HT-29 (cell line): ENCODE measurements around the gene PGA4. TPM values are rescaled to one million over a fixed set of nuclear protein-coding genes. Genes with fewer than 3 reads are reported as not detected.
"Not testable (repeated sequence)": the region's sequence is repeated elsewhere in the genome, so short reads cannot be mapped to it uniquely, and the experiment has no call there.

Experiments used
- DNase-seq: peaks from one replicate; pipeline ENCODE4 v3.0.0-alpha.2; 2015; ENCODE audit warnings: low spot score
- total RNA-seq: library from RNA; depleted of rRNA; stranded (reverse); fragments of >200 nt; shearing (Covaris generic); gene quantifications from 2 replicates; pipeline ENCODE4 v1.2.3, GENCODE V29; 2014

PGA4 gene
- total RNA-seq, 1 experiment from 2014 or later: not detected

DNA sequence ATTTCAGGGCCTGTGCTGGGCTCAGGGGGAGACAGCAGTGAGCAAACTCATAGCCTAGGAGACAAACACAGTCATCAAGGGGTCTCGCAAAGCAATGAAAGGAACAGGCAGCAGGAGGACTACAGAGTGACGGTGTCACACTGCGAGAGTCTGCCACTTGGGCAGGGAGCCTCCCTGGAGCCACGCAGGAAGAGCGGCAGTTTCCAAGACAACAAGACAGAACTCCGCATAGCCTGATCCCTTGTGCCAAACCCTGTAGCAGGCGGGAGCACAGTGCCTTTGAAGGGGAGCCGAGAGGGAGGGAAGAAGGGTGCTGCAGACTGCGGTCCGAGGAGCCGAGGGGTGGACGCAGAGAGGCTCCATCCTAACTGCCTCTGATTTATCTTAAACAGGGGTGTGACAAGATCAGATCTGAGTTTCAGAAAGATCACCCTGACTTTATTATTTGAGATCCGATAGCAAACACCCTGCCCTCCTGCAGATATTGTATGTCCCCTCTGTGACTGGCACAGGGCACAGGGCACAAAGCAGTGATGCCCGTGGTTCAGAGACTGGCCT lies 17.6 kb upstream of the PGA4 start:
- not testable (repeated sequence) for DNase-seq

DNA sequence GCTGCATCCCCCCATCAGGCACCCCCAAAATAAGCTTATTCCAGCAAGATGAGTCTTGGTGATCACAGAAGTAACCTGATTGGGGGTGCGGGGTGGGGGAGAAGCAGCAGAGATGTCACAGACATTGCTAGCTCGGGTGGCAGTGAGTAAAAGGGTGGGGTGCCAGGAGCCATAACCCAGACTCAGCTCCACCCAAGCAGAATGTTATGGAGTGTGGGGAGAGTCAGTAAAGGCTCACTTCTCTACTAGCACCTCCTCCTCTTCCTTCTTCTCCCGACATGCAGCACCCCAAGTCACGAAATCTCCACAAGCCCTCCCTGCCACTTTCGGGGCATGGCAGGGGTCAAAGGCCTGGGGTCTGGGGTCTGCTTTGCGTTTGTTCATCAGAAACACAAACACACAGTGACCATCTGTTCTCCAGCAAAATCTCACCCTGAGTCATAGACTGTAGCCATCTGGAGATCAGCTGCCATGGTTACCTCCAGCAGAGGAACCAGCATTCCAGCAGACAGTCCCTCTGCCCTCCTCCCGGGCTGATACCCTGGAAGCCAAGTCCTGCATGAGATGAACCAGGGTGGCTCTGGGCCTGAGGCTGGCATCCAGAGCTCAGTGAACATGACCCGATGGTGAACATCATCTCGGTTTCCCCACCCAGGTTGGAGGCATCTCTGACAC lies 14.4 kb upstream of the PGA4 start:
- DNase-seq: not testable (repeated sequence)

- not testable (repeated sequence) for DNase-seq
These were observed 11.5 kb upstream of the PGA4 start for GRCh38 chr11:61210629-61211028.

DNA sequence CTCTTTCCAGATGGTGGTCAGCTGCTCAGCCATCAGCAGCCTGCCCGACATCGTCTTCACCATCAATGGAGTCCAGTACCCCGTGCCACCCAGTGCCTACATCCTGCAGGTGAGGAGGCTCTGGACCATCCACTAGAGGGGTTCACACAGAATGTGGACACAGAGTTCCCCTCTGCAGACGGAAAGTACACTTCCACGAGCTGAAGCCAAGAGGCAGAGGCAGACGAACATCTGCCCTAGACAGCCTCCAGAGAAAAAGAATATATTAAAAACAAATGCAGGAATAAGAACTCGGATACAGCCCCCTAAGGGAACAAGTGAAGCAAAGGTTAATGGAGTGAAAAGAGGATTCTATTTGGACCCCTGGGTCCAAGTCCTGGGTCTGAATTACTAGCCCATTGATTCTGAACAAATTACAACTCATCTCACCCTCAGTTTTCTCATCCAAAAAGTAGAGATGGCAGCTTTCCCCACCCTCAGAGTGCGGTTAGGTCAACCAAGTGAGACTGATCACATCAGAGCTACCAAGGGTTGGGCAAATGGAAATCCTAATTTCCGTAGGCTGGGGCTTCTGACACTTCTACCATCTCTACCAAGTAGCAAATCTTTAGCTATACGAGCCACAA lies 10.7 kb upstream of the PGA4 start:
- not testable (repeated sequence) for DNase-seq

GRCh38 chr11:61212202-61212601 lies 9.9 kb upstream of the PGA4 start:
- not testable (repeated sequence) for DNase-seq

DNA sequence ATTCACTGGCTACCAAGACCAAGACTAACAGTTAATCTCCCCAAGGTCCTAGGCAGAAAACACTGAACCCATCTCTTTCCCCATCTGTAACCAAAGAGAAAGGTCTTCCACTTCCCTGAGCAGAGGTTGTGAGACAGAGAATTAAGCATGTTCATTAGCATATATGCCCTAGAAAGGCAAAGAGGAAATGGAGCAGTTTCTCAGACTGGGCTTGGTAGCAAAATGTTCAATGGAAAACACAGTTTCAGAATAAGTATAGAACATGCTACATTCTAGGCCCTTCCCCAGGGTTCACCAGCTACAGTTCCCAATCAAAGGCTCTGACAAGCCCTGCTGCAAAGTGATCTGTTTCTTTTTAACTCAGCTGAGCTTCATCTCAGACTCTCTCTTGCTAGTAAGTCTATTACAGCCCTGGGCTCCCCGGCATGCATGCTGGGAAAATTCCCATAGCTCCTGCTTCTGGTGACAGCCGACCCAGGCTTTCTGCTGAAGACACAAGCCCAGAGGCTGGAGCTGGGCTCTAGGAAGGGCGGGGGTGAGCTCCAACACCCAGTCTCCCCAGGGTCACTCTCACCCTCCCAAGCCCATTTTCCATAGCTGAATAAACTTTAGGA lies 8.3 kb upstream of the PGA4 start:
- DNase-seq: not testable (repeated sequence)

- DNase-seq: not testable (repeated sequence)
These were observed 3.8 kb upstream of the PGA4 start for GRCh38 chr11:61218306-61218705.

DNA sequence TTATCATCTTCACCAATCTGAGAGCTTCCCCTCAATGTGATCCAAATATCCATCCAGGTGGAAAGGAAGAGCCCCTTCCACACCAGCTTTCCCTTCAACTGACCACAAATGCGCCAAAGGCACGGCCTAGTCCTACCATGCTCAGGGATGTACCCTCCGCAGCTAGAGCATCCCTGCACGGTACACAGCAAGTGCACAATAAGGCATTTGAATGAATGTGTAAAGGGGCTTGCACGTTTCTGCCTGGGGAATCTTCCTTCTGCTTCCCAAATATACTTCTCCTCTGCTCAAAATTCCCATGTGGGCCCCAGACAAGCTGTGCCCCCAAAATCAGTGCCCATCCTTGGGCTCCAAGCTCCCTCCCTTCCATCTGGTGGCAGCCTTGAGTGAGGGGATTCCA lies 3.1 kb upstream of the PGA4 start:
- not testable (repeated sequence) for DNase-seq

GRCh38 chr11:61222692-61223091 lies 545 bp downstream of the PGA4 start:
- DNase-seq: not testable (repeated sequence)

DNA sequence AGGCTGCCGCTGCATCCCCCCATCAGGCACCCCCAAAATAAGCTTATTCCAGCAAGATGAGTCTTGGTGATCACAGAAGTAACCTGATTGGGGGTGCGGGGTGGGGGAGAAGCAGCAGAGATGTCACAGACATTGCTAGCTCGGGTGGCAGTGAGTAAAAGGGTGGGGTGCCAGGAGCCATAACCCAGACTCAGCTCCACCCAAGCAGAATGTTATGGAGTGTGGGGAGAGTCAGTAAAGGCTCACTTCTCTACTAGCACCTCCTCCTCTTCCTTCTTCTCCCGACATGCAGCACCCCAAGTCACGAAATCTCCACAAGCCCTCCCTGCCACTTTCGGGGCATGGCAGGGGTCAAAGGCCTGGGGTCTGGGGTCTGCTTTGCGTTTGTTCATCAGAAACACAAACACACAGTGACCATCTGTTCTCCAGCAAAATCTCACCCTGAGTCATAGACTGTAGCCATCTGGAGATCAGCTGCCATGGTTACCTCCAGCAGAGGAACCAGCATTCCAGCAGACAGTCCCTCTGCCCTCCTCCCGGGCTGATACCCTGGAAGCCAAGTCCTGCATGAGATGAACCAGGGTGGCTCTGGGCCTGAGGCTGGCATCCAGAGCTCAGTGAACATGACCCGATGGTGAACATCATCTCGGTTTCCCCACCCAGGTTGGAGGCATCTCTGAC lies 4.5 kb downstream of the PGA4 start:
- DNase-seq: not testable (repeated sequence)

DNA sequence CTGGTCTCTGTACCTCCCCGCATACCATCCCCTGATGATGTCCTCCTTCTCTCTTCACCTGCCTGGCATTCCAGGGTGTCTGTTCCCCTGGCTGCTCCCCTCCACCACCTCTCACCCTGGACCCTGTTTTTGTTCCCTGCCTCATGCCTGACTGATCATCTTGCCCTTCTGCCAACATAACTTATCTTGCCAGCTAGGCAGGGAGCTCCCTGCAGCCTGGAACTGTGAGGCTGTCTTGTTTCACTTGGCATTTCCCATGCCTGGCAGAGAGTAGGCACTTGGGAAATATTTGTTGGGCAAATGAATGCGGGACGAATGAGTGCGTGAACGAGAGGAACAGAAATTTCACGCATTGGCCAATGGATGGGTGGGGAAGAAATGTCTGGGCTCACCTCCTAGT lies 7.3 kb downstream of the PGA4 start:
- DNase-seq: not testable (repeated sequence)

GRCh38 chr11:61231033-61231432 lies 8.9 kb downstream of the PGA4 start:
- not testable (repeated sequence) for DNase-seq

- not testable (repeated sequence) for DNase-seq
These were observed 9.4 kb downstream of the PGA4 start for GRCh38 chr11:61231585-61231984.

DNA sequence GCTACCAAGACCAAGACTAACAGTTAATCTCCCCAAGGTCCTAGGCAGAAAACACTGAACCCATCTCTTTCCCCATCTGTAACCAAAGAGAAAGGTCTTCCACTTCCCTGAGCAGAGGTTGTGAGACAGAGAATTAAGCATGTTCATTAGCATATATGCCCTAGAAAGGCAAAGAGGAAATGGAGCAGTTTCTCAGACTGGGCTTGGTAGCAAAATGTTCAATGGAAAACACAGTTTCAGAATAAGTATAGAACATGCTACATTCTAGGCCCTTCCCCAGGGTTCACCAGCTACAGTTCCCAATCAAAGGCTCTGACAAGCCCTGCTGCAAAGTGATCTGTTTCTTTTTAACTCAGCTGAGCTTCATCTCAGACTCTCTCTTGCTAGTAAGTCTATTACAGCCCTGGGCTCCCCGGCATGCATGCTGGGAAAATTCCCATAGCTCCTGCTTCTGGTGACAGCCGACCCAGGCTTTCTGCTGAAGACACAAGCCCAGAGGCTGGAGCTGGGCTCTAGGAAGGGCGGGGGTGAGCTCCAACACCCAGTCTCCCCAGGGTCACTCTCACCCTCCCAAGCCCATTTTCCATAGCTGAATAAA lies 10.5 kb downstream of the PGA4 start:
- not testable (repeated sequence) for DNase-seq

GRCh38 chr11:61237130-61237529 lies 15.0 kb downstream of the PGA4 start:
- not testable (repeated sequence) for DNase-seq

DNA sequence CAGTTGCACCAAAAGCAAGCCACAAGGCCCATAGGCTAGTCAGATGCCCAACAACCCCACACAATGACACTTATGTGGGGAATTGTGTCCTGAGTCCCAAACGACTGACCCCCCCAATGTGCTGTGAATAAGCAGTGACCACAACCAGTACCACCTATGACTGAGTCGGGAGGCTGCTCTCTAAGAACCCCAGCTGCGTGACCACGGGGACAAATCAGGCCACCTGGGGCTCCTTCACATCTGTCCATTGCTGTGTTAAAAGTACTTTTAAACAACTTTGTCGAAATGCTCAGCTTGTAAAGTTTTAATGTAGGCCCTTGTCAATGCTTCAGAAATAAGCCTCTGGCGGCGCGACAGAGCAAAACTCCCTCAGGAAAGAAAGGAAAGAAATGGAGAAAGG lies 18.1 kb downstream of the PGA4 start:
- DNase-seq: not testable (repeated sequence)

GRCh38 chr11:61240875-61241274 lies 18.7 kb downstream of the PGA4 start, which contains the start of gene PGA5:
TSS of gene PGA5 (plus strand) at chr11:61241175. CDS start at chr11:61241227, 52 bp downstream.
- DNase-seq: not testable (repeated sequence)

GRCh38 chr11:61241526-61241925 lies 19.4 kb downstream of the PGA4 start:
- DNase-seq: not testable (repeated sequence)

GRCh38 chr11:61245284-61245964 lies 23.3 kb downstream of the PGA4 start:
- DNase-seq: not testable (repeated sequence)

DNA sequence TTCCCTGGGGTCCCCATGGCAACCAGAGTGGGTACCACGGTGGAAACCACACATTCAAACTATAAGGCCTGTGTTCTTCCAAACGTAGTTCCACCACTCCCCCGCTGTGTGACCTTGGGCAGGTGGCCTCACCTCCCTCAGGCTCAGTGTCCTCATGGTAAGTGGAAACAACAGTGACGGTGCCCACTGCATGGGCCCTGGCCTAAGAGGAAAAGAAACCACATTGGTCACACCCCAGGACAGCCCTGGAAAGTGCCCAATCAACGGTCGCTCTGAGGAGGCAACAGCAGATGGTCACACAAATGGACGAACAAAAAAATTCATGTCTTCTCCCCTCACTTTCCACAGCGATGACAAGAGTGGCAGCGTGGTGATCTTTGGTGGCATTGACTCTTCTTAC lies 25.9 kb downstream of the PGA4 start:
- not testable (repeated sequence) for DNase-seq

GRCh38 chr11:61249201-61249600 lies 27.1 kb downstream of the PGA4 start:
- DNase-seq: not testable (repeated sequence)
